Spleen (tissue), 7 donors: ENCODE results near the gene RAPGEF4.

Source experiments
- CTCF ChIP-seq, 11 experiments: fragments of 200-600 bp in 7 of 11; fragments of 450-650 bp in 4 of 11; sonication (generic) in 4 of 11; IDR thresholded peaks in 8 of 11; conservative IDR thresholded peaks in 3 of 11; 1 replicate in 7 of 11; 2 replicates in 4 of 11; pipeline versions ENCODE4 v1.4.0 to v1.8.0; 2016 to 2021; ENCODE audit warnings: antibody characterized with exemption in 11 of 11, inconsistent platforms in 4 of 11, mild to moderate bottlenecking in 1 of 11
- POLR2A ChIP-seq, 3 donors: fragments of 450-650 bp; IDR thresholded peaks; one replicate each; pipeline ENCODE4 v1.5.1; 2017; ENCODE audit warnings: antibody characterized with exemption in 3 of 3, mild to moderate bottlenecking in 1 of 3
- POLR2AphosphoS5 ChIP-seq, 3 donors: sonication (generic); formaldehyde crosslinking; IDR thresholded peaks; one replicate each; pipeline ENCODE4 v1.5.1; 2017; ENCODE audit warnings: antibody characterized with exemption in 3 of 3
- donor health status: DM: no; HTN: no; CAD: no; lungs with moderate emphysema.
- donor health status: DM: no; HTN: no; CAD: no.
- donor health status: DM: no; HTN: no; CAD: no.

DNA sequence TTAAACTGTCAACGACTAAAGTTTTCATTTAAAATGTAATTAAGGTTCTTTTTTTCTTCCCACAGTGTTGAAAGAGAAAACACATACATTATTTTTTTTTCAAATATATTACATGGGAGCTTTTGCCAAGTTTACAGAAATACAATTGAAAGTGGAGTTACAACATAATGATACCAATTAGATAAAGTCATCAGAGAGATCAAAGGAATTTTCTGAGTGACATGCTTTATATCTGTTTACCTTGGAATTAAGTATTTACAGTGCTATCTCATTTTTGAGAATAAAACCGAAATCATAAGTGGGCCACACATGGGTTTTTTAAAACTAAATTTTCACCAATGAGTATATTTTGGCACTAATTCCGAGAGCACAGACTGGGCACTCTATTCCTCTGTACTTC, 165.2 kb downstream of the RAPGEF4 start:
- TF ChIP-seq CTCF (IDR thresholded peaks at IDR 0.05 in 8 of 11, conservative IDR thresholded peaks at IDR 0.05 in 3 of 11) (no peak), POLR2A (IDR thresholded peaks at IDR 0.05) (no peak), POLR2AphosphoS5 (IDR thresholded peaks at IDR 0.05) (no peak)
